ENCODE results near the gene GNB3.

DNA sequence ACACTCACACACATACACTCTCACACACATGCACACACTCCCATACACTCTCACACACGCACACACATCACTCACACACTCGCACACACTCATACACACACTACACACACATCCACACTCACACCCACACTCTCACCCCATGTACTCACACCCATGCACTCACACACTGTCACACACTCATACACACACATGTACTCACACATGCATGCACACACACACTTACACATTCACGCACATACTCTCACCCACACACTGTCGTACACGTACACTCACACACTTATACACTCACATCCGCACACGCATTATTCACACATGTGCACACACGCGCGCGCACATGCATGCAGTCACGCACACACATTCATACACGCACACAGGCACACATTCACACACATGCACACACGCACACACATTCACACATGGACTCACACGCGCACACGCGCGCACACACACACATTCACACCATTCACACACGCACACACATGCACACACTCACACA is 23.0 kb upstream of the GNB3 start:
- TF ChIP-seq, protein P1, sequence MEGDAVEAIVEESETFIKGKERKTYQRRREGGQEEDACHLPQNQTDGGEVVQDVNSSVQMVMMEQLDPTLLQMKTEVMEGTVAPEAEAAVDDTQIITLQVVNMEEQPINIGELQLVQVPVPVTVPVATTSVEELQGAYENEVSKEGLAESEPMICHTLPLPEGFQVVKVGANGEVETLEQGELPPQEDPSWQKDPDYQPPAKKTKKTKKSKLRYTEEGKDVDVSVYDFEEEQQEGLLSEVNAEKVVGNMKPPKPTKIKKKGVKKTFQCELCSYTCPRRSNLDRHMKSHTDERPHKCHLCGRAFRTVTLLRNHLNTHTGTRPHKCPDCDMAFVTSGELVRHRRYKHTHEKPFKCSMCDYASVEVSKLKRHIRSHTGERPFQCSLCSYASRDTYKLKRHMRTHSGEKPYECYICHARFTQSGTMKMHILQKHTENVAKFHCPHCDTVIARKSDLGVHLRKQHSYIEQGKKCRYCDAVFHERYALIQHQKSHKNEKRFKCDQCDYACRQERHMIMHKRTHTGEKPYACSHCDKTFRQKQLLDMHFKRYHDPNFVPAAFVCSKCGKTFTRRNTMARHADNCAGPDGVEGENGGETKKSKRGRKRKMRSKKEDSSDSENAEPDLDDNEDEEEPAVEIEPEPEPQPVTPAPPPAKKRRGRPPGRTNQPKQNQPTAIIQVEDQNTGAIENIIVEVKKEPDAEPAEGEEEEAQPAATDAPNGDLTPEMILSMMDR (conservative IDR thresholded peaks at IDR 0.05 in 1 of 2, IDR thresholded peaks at IDR 0.05 in 1 of 2; ENCODE audit: extremely low read depth in 1 of 2, insufficient read depth in 1 of 2, low read depth in 1 of 2, low read length in 2 of 2) = no peak
- TF ChIP-seq EZH2 (IDR thresholded peaks at IDR 0.05; ENCODE audit: borderline replicate concordance, low read length) = no peak

All from mammary epithelial cell (primary cell).